Measurements from ENCODE around the gene DEFB123. TPM values are rescaled to one million over a fixed set of nuclear protein-coding genes. Genes with fewer than 3 reads are reported as not detected.

Gene DEFB123
- total RNA-seq, 2 experiments from 2014 or later, result not detected

DNA sequence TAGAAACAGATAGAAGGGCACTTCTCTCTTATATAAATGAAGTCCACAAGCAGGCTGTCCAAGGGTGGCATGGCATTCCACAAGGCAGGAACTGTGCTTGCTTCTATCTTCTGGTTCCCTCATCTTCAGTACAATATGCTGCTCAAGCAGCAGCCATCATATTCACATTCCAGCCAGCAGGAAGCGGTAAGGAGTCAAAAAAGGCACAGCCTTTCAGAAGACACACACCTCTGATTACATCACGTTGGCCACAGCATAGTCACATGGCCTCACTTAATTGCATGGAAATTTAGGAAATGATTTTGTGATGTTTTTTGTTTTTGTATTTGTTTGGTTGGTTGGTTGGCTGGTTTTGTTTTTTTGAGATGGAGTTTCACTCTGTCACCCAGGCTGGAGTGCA is 53.7 kb downstream of the DEFB123 start:
- ChIA-PET CTCF (interaction anchor here (1.3 kb wide), 1 partner anchor 9 kb away, joined by 5 read pairs; no protein-coding TSS in a partner anchor), POLR2A (no interaction called here)
- no peak overlapping the region for H3K4me3 Mint-ChIP-seq
- no peak for ATAC-seq
- H3K9me3 Mint-ChIP-seq, result no peaks in the 10 kb centered on the region
- intact Hi-C loops (cut with micrococcal nuclease), result no loop called here
- peaks cover 14% of the 10 kb centered on the region for H3K27me3 Mint-ChIP-seq
- H3K36me3 Mint-ChIP-seq (ENCODE audit: low read depth), result no peaks in the 10 kb centered on the region
- no peak overlapping the region for H3K27ac Mint-ChIP-seq
- DNase-seq, result no peak
- H3K4me1 Mint-ChIP-seq (ENCODE audit: low read depth), result no peaks in the 10 kb centered on the region
- TF ChIP-seq, protein P1, sequence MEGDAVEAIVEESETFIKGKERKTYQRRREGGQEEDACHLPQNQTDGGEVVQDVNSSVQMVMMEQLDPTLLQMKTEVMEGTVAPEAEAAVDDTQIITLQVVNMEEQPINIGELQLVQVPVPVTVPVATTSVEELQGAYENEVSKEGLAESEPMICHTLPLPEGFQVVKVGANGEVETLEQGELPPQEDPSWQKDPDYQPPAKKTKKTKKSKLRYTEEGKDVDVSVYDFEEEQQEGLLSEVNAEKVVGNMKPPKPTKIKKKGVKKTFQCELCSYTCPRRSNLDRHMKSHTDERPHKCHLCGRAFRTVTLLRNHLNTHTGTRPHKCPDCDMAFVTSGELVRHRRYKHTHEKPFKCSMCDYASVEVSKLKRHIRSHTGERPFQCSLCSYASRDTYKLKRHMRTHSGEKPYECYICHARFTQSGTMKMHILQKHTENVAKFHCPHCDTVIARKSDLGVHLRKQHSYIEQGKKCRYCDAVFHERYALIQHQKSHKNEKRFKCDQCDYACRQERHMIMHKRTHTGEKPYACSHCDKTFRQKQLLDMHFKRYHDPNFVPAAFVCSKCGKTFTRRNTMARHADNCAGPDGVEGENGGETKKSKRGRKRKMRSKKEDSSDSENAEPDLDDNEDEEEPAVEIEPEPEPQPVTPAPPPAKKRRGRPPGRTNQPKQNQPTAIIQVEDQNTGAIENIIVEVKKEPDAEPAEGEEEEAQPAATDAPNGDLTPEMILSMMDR (IDR thresholded peaks at IDR 0.05), result no peak

DNA sequence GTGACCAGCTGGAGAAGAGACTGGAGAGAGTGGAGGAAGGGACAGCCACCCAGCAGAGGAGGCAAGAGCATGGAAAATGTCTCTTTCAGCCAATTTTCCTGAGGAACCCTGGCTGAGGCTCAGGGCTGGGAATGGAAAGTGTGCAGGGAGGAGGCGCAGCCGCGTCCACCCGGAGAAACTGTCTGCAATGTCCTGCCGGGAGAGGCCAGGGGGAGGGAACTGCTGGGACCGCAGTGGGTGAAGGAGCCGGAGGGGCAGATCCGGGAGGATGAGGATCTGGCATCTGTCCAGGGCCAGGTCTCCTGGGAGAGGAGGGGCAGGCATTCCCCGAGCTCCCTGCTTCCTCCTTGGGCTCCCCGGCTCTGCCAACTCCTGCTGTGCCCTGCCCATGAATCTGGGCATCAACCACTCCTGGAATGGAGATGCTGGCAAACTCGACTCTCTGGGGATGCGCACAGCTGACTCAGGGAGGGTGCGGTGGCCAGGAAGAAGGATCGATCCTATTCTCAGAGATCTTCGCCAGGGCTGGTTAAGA is 56.4 kb downstream of the DEFB123 start:
- ChIA-PET POLR2A (no interaction called here), CTCF (no interaction called here)
- no peak overlapping the region for H3K4me3 Mint-ChIP-seq
- no peak for DNase-seq
- ATAC-seq, result no peak
- TF ChIP-seq, protein P1 (IDR thresholded peaks at IDR 0.05), result no peak
- peaks cover 14% of the 10 kb centered on the region for H3K27me3 Mint-ChIP-seq
- no peaks in the 10 kb centered on the region for H3K4me1 Mint-ChIP-seq (ENCODE audit: low read depth)
- H3K27ac Mint-ChIP-seq, result no peak overlapping the region
- no peaks in the 10 kb centered on the region for H3K36me3 Mint-ChIP-seq (ENCODE audit: low read depth)
- no peaks in the 10 kb centered on the region for H3K9me3 Mint-ChIP-seq
- intact Hi-C loops (cut with micrococcal nuclease), result no loop called here

DNA sequence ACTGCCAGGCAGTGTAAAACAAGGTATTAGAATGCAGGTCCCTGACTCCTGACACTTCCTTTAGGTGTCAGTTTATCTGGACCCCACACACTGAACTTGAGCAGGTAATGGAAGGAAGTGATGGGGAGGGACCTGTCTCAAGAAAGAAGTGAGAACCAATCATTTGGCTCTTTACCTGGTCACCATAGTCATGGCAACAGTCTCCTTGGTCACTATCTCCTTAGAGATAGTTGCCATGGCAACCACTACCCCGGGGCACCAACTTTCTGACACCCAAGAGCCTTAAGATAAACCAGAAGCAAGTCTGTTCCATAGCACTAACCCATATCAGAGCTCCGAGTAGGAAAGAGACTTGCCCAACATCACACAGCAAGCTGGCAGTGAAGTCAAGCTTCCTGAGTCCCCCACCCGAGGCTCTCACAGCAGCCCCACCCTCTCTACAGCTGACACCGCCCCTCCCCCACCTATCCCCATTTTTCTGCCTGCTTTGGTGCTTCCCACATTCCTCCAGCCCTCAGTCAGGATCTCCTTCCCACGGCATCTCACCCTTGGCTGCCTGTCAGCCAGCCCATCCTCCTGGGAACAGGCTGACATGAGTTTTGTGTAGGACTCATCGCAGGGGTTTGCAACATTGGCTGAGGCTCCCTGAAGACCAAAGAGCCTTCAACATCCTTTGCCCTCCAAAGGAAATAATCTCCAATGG is 57.6 kb downstream of the DEFB123 start:
- ATAC-seq, result no peak
- Mint-ChIP-seq H3K4me3 (no peak overlapping the region), H3K27me3 (peaks cover 14% of the 10 kb centered on the region), H3K36me3 (ENCODE audit: low read depth) (no peaks in the 10 kb centered on the region), H3K9me3 (no peaks in the 10 kb centered on the region), H3K27ac (no peak overlapping the region), H3K4me1 (ENCODE audit: low read depth) (no peaks in the 10 kb centered on the region)
- DNase-seq, result no peak
- ChIA-PET POLR2A (no interaction called here), CTCF (interaction anchor here (0.9 to 1.4 kb wide), 2 partner anchors 37 to 42 kb away, joined by 3 read pairs; no protein-coding TSS in a partner anchor)
- TF ChIP-seq, protein P1 (IDR thresholded peaks at IDR 0.05), result no peak
- intact Hi-C loops (cut with micrococcal nuclease), result no loop called here

Other genes starting within 250 kb of the DEFB123 start
- gene DEFB115, start 183.0 kb upstream of the DEFB123 start, total RNA-seq, result not detected
- gene DEFB116, start 132.0 kb upstream of the DEFB123 start, total RNA-seq, result not detected
- gene DEFB118, start 72.0 kb upstream of the DEFB123 start, total RNA-seq, result not detected
- not detected for gene DEFB119, start 50.0 kb upstream of the DEFB123 start, total RNA-seq
- gene DEFB121, start 34.4 kb upstream of the DEFB123 start, total RNA-seq, result not detected
- not detected for gene DEFB124, start 34.5 kb downstream of the DEFB123 start, total RNA-seq
- gene REM1, start 34.7 kb downstream of the DEFB123 start, total RNA-seq, result not detected
- 10 to 100 TPM; 91.6 to 95.5 TPM for gene HM13, start 73.8 kb downstream of the DEFB123 start, total RNA-seq
- under 1 TPM; 0.41 to 0.54 TPM for gene ID1, start 164.7 kb downstream of the DEFB123 start, total RNA-seq
- not detected for gene COX4I2, start 197.3 kb downstream of the DEFB123 start, total RNA-seq

All from activated CD8-positive, alpha-beta T cell treated with anti-CD3 and anti-CD28 coated beads for 36 hours (primary cell).